IMR-90 (cell line): ENCODE data around the gene BCDIN3D. TPM values are rescaled to one million over a fixed set of nuclear protein-coding genes. Genes with fewer than 3 reads are reported as not detected.
"Not testable (repeated sequence)": the region's sequence is repeated elsewhere in the genome, so short reads cannot be mapped to it uniquely, and the experiment has no call there.

Experiments
- ATAC-seq: fragments of 200-7000 bp; cut with Tn5 transposase; 2 replicates; pipeline ENCODE4 v1.9.1; 2020; ENCODE audit warnings: low read depth, mild to moderate bottlenecking, moderate library complexity
- BruUV-seq: library from RNA; stranded (reverse); fragments of 400-500 nt; replicated peaks from 2 replicates; lab custom pipeline; 2021; lab: Mats Ljungman, UMichigan
- CTCF ChIA-PET: fragments of 300-600 bp; formaldehyde crosslinking; extraction: SDS; loops from one replicate; lab custom pipeline; 2021; ENCODE audit warnings: antibody characterized with exemption; lab: Yijun Ruan, JAX
- POLR2A ChIA-PET: fragments of 300-600 bp; sonication (Branson Sonifier 250); formaldehyde crosslinking; loops from one replicate; lab custom pipeline; 2022; ENCODE audit warnings: antibody characterized with exemption; ENCODE audit not compliant: unreplicated experiment; lab: Charles Lee
- DNase-seq: peaks from one replicate; pipeline ENCODE4 v3.0.0; 2013
- H2AFZ ChIP-seq: replicated peaks from 2 replicates; pipeline ENCODE3; 2013; ENCODE audit warnings: low read length, mild to moderate bottlenecking; ENCODE audit not compliant: poor library complexity
- H2AK5ac ChIP-seq: 2 replicates; pipeline ENCODE4 v1.6.1; 2013; ENCODE audit warnings: low read depth, low read length, inconsistent platforms
- H2AK9ac ChIP-seq: replicated peaks from 2 replicates; pipeline ENCODE3; 2013; ENCODE audit warnings: mild to moderate bottlenecking, low read depth, low read length, moderate library complexity; ENCODE audit not compliant: poor library complexity
- H2BK120ac ChIP-seq: 2 replicates; pipeline ENCODE4 v1.6.1; 2013; ENCODE audit warnings: low read depth, low read length, inconsistent platforms
- H2BK15ac ChIP-seq: 3 replicates; pipeline ENCODE4 v1.6.1; 2013; ENCODE audit warnings: low read depth, low read length, inconsistent platforms
- H2BK20ac ChIP-seq: 2 replicates; pipeline ENCODE4 v1.6.1; 2013; ENCODE audit warnings: low read depth, mild to moderate bottlenecking, inconsistent platforms, low read length, moderate library complexity
- H2BK5ac ChIP-seq: 2 replicates; pipeline ENCODE4 v1.6.1; 2013; ENCODE audit warnings: mild to moderate bottlenecking, low read depth, low read length, inconsistent platforms; ENCODE audit not compliant: poor library complexity, severe bottlenecking
- H3K14ac ChIP-seq: replicated peaks from 2 replicates; pipeline ENCODE4 v1.6.1; 2013; ENCODE audit warnings: low read depth, low read length, inconsistent platforms
- H3K18ac ChIP-seq: 2 replicates; pipeline ENCODE4 v1.6.1; 2013; ENCODE audit warnings: low read depth, low read length, control low read depth
- H3K23ac ChIP-seq: 2 replicates; pipeline ENCODE4 v1.6.1; 2013; ENCODE audit warnings: low read depth, low read length, inconsistent platforms
- H3K27ac ChIP-seq: 2 replicates; pipeline ENCODE4 v1.5.1; 2013; ENCODE audit warnings: mild to moderate bottlenecking, control low read depth, low read length; ENCODE audit not compliant: insufficient read depth
- H3K27me3 ChIP-seq: 2 replicates; pipeline ENCODE4 v1.6.1; 2013; ENCODE audit warnings: low read length; ENCODE audit not compliant: control insufficient read depth, insufficient read depth
- H3K36me3 ChIP-seq: 2 replicates; pipeline ENCODE4 v1.6.1; 2013; ENCODE audit warnings: low read length, mixed read lengths; ENCODE audit not compliant: control insufficient read depth, insufficient read depth
- H3K4ac ChIP-seq: 2 replicates; pipeline ENCODE4 v1.6.1; 2013; ENCODE audit warnings: low read depth, low read length, inconsistent platforms
- H3K4me1 ChIP-seq: 2 replicates; pipeline ENCODE4 v1.6.1; 2013; ENCODE audit warnings: low read length, mixed read lengths; ENCODE audit not compliant: control insufficient read depth, insufficient read depth
- H3K4me2 ChIP-seq: 2 replicates; pipeline ENCODE4 v1.6.1; 2013; ENCODE audit warnings: low read depth, mild to moderate bottlenecking, control low read depth, low read length, moderate library complexity
- H3K4me3 ChIP-seq: 2 replicates; pipeline ENCODE4 v1.5.1; 2013; ENCODE audit warnings: low read depth, mild to moderate bottlenecking, control low read depth, low read length, moderate library complexity; ENCODE audit not compliant: insufficient read depth
- H3K56ac ChIP-seq: 2 replicates; pipeline ENCODE4 v1.6.1; 2013; ENCODE audit warnings: low read length, inconsistent platforms; ENCODE audit not compliant: insufficient read depth; ENCODE audit errors: extremely low read depth
- H3K79me1 ChIP-seq, 2 experiments: 2 replicates each; pipeline ENCODE4 v1.6.1; 2013; ENCODE audit warnings: low read length in 2 of 2, inconsistent platforms in 1 of 2, low read depth in 1 of 2
- H3K9ac ChIP-seq: 2 replicates; pipeline ENCODE4 v1.6.1; 2013; ENCODE audit warnings: low read depth, low read length, control low read depth
- H3K9me1 ChIP-seq: 2 replicates; pipeline ENCODE4 v1.6.1; 2013; ENCODE audit warnings: low read length, inconsistent platforms; ENCODE audit not compliant: insufficient read depth
- H3K9me3 ChIP-seq: 2 replicates; pipeline ENCODE4 v1.6.1; 2013; ENCODE audit warnings: low read length; ENCODE audit not compliant: control insufficient read depth, insufficient read depth
- H4K20me1 ChIP-seq: 2 replicates; pipeline ENCODE4 v1.6.1; 2013; ENCODE audit warnings: low read length, inconsistent platforms; ENCODE audit not compliant: insufficient read depth
- H4K5ac ChIP-seq: 2 replicates; pipeline ENCODE4 v1.6.1; 2013; ENCODE audit warnings: mild to moderate bottlenecking, low read depth, low read length, control low read depth
- H4K8ac ChIP-seq, 2 experiments: 2 replicates each; pipeline ENCODE4 v1.6.1; 2013; ENCODE audit warnings: low read depth in 2 of 2, low read length in 2 of 2, control low read depth in 1 of 2, inconsistent platforms in 1 of 2
- H4K91ac ChIP-seq: 2 replicates; pipeline ENCODE4 v1.6.1; 2013; ENCODE audit warnings: low read depth, low read length, inconsistent platforms; ENCODE audit not compliant: insufficient read depth
- WGBS, 2 experiments: methylation state at CpG; one replicate each; pipeline versions ENCODE4 v1.1.5 to v1.1.7; 2013; ENCODE audit warnings: missing lambda C conversion rate in 2 of 2; ENCODE audit not compliant: insufficient read length in 1 of 2; ENCODE audit errors: extremely low coverage in 2 of 2; 5-methylcytosine and 5-hydroxymethylcytosine counted together
- dilution Hi-C: fragments of 300-500 bp; cut with HindIII; formaldehyde crosslinking; loops from one replicate; pipeline ENCODE4 v1.14.3; 2018; ENCODE audit warnings: low sequenced_read_pairs; ENCODE audit not compliant: unreplicated experiment
- in situ Hi-C: fragments of 300-500 bp; cut with MboI; formaldehyde crosslinking; loops from 3 replicates; pipeline ENCODE4 v1.14.3; 2019; ENCODE audit warnings: low sequenced_read_pairs, inconsistent platforms, mixed read lengths
- intact Hi-C: fragments of 100-400 bp; cut with micrococcal nuclease; formaldehyde crosslinking; loops from 2 replicates; pipeline ENCODE4 v1.10.0; 2022
- polyA plus RNA-seq, 3 experiments: library from polyadenylated mRNA; depleted of rRNA; stranded (reverse); fragments of >200 nt; gene quantifications; 2 replicates each; pipeline ENCODE4 v1.2.3, GENCODE V29; 2012; ENCODE audit warnings: low replicate concordance in 1 of 3
- total RNA-seq: library from RNA; depleted of rRNA; stranded (reverse); fragments of >200 nt; gene quantifications from 2 replicates; pipeline ENCODE4 v1.2.3, GENCODE V29; 2012

BCDIN3D gene
- total and polyA plus RNA-seq, 2 of the 4 experiments (the other 2 are of a cell fraction): 2.3 TPM

GRCh38 chr12:49879065-49879464 is 36.2 kb upstream of the BCDIN3D start:
- H4K8ac ChIP-seq, H3K4ac ChIP-seq, H3K18ac ChIP-seq, H2BK5ac ChIP-seq, H4K91ac ChIP-seq, dilution Hi-C loops, H3K4me3 ChIP-seq, H3K9me1 ChIP-seq, intact Hi-C loops, H3K14ac ChIP-seq, DNase-seq, H3K79me1 ChIP-seq, H3K56ac ChIP-seq, H2AK5ac ChIP-seq, H3K9me3 ChIP-seq, POLR2A ChIA-PET, H2AK9ac ChIP-seq, H2BK120ac ChIP-seq, in situ Hi-C loops, H2BK15ac ChIP-seq, H3K4me2 ChIP-seq, H3K36me3 ChIP-seq, ATAC-seq, H4K20me1 ChIP-seq, CTCF ChIA-PET, H2AFZ ChIP-seq, BruUV-seq, H3K27ac ChIP-seq, H4K5ac ChIP-seq, H2BK20ac ChIP-seq, H3K4me1 ChIP-seq, H3K23ac ChIP-seq, H3K9ac ChIP-seq: not testable (repeated sequence)
- H3K27me3 ChIP-seq: peaks cover 25% of the 10 kb centered on the region
- 86% methylated on average over 2 of the region's 2 CpGs; no CpG with 5 or more reads in 1 of the 2 experiments for WGBS, 2 experiments
